IPS-NIHi11 (cell line): ENCODE results near the gene CD81.
"Not testable (repeated sequence)": the region's sequence is repeated elsewhere in the genome, so short reads cannot be mapped to it uniquely, and the experiment has no call there.

Source experiments
- DNase-seq: peaks from one replicate; pipeline ENCODE4 v3.0.0; 2012; ENCODE audit warnings: mixed read lengths, low spot score

The CD81 gene

DNA sequence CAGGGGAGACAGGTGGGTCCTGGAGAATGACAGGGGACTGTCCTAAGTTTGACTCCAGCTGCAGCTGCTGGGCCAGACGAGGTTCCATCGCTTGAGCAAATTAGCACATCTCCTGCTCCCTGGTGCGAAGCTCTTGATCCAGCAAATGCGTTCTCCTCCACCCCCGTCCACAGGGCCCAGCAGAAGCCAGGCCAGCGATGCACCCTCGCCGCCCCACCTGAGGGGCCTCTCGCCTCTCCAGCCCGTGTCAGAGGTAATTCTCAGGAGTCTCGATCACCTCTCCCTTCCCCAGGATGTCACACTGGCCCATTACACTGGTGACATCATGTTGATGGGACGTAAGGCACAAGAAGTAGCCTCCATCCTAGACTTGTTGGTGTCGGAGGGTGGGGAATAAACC, 19.5 kb upstream of the CD81 start:
- not testable (repeated sequence) for DNase-seq

DNA sequence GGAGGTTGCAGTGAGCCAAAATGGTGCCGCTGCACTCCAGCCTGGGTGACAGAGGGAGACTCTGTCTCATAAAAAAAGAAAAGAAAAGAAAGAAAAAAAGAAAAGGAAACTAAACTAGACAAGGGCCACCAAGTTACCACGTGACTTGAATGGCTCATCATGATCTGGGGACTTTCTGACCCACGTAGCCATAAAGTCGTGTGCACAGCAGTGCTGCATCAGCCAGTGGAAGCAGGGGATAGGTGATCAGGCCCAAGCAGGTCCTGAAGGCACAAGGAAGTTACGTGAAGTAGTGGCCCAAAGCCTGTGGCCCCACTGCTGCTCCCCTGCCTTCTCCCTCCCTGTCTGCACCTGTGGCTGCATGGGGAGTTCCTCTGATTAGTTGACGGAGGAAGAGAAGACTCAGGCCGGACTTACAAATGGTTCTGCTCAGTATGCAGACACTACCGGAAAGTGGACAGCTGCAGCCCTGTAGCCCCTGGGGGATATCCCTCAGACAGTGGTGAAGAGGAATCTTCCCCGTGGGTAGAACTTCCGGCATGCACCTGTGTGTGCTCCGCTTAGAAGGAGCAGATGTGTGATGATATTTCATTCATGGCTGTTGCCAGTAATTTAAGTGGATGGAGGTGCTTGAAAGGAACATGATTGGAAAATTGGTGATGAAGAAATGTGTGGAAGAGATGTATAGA, 18.2 kb upstream of the CD81 start:
- no peak for DNase-seq

DNA sequence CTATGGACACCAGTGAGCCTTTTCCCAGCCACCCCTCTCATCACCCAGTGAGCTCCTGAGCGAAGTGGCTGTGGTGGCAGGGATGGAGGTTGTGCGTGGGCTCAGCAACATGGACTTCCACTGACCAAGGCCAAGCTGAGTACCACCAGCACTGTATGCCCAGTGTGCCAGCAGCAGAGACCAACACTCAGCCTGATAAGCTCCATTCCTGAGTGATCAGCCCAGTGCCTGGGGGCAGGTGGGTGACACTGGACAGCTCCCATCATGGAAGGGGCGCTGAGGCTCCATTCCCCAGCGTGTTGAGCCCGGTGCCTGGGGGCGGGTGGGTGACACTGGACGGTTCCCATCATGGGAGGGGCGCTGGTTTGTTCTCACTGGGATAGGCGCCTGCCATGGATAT, 17.6 kb upstream of the CD81 start:
- DNase-seq: no peak

DNA sequence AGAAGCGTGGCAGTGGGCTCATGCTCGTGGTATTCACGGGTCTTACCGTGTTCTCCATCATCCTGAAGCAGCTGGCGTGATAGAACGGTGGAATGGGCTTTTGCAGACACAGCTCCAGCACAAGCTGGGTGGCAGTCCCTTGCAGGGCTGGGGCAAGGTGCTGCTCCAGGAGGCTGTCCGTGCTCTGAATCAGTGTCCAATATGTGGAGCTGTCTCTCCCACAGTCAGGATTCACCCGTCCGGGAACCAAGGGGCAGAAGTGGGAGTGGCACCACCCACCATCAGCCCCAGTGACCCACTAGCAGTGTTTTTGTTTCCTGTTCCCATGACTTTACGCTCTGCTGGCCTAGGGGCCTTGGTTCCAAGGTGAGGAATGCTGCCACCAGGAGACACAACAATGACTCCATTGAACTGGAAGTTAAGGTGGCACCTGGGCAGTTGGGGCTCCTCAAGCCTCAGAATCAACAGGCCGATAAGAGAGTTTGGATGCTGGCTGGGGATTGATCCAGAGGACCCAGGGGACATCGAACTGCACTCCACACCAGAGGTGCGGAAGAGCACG, 16.9 kb upstream of the CD81 start:
- DNase-seq: no peak

DNA sequence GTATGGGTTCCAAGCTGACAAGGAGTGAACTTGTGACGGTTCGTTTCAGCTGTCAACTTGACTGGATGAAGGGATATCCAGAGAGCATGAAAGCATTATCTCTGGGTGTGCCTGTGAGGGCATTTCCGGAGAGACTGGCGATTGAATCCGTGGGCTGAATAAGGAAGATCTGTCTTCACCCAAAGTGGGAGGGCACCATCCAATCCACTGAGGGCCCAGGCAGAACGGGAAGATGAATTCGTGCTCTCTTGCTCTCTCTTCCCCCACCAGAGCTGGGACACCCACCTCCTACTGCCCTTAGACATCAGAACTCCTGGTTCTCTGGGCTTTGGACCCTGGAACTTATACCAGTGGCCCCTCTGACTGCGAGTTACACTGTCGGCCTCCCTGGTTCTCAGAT, 15.5 kb upstream of the CD81 start:
- DNase-seq: no peak

DNA sequence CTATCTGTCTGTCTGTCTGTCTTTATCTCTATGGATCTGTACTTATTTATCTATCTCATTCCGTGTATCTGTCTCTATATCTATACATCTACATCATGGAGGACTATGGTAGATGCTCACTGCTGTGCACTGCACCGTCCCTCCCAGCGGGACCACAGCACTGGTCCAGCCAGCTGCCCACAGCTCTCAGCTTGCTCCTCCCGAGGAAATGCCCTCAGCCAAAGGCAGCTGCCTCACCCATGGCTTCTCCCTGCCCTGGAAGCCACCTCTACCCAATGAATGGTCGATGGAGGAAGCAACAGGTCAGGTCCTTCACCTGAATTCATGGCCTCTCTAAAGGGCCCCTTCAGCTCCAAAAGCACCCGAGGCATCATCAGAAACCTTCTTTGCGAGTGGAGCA, 14.7 kb upstream of the CD81 start:
- DNase-seq: no peak

DNA sequence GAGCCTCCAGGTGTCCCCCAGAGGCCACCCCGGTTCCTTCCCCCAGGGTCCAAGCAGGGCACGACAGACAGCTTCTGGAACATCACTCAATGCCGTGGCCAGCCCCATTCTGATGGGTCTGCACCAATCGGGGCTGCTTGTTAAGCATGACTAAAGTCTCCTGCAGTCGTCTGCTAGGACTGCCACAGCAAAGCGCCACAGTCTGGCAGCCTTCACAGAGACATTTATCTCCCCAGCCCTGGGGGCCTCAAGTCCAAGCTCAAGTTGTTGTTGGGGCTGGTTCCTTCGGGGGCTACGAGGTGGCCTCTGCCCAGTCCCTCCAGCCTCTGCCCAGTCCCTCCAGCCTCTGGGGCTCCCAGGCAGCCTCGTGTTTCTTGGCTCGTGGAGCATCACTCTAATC, 14.0 kb upstream of the CD81 start:
- no peak for DNase-seq

DNA sequence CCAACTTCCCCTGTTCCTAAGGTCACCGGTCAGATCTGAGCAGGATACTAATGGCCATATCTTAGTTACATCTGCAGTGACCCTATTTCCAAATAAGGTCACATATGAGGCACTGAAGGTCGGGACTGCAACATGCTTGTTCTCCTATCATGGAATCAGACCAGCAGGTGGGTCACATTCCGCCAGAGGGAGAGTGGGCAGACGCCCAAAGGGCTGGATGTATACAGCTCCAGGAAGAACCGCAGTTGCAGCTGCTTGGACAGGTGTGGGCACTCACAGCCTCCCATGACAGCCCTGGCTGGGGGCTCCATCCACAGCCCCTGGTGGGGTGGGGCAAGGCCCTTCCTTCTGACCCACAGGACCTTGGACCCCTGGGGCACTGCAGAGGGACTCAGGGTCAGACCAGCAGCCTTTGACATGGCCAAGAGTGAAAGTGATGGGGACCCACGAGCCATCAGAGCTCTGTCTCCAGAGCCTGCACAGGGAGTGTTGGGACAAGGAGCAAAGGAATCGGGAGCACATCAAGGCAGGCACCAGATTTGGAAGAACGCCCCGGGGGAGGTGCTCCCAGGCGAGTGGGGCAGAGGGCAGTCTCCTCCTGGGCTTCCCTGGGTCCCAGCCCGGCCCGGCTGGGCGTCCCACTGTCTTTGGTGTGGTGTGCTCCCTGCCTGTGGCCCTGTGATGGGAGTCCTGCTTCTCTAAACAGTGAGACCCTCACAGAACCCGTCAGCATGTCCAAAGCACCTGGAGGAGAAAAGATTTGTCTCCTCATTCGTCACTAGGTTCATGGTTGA, 13.3 kb upstream of the CD81 start:
- DNase-seq: no peak

DNA sequence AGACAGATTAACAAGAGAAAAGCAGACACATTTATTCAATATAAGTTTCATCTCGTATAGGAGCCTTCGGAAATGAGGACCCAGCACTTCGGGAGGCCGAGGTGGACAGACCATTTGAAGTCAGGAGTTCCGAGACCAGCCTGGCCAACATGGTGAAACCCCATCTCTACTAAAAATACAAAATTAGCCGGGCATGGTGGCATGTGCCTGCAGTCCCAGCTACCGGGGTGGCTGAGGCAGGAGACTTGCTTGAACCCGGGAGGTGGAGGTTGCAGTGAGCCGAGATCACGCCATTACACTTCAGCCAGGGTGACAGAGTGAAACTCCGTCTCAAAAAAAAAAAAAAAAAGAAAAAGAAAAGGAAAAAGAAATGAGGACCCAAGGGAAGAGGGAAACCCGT, 12.7 kb upstream of the CD81 start:
- DNase-seq: not testable (repeated sequence)

DNA sequence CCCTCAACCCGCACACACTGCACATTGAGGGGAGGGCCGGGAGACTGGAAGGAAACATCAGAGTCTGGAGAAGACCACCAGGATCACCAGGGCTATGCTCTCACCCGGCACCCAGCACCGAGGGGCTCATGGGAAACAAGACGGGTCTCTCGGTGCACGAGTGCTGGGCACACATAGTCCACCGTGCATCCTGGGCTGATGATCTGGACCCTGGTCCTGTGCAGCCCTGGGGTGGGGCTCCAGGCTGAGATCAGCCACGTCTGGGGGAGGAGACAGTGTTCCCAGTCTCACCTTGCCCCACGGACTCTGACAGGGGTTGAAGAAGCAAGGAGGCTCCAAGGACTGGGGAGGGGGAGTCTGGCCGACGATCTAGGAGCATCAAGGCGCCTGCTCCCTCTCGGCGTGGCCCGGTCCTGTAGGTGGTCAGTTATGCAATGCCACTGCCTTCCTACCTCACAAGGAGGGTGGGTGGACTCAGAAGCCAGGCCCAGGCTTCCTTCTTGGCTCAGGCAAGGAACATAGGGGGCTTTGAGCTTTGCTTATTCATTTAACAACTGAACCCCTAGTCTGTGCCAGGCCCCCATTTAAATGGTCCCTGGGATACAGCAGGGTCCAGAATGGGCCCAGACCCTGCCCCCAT, 11.4 kb upstream of the CD81 start:
- DNase-seq: no peak

DNA sequence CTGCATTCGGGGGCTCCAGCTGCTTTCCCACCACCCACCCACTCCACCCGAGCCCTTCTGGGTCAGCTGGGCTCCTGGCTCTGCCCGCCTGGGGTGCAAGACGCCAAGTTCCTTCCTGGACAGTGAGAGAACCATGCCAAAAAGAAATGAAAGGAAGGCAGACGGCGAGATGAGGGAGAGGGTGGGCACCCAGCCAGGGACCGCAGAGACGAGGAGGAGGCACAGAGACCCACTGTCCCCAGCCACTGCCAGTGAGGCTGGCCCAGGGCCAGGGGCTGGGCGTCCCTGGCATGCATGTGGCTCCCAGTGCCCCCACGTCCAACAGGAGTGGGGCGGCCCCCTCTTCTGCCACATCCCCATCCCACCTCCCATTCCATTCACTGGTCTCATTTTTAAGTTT, 10.8 kb upstream of the CD81 start:
- DNase-seq: no peak

DNA sequence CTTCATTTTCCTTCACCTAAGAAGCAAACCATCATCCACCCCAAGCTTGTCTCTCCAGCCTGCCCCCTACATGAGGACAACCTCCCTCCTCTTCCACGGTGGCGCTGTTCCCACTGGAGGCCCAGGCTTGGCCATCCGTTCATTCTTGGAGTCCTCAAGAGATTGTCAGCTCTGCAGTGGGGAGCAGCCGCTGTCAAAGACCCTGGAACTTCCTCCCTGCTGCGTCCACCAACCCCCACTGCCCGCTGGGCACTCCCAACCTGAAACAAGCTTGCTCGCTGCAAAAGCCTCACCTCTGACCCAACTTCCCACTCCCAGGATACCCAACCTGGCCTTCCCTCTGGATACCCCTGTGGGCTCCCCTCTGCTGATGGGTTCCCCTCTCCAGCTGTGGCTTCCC, 10.4 kb upstream of the CD81 start:
- DNase-seq: no peak

DNA sequence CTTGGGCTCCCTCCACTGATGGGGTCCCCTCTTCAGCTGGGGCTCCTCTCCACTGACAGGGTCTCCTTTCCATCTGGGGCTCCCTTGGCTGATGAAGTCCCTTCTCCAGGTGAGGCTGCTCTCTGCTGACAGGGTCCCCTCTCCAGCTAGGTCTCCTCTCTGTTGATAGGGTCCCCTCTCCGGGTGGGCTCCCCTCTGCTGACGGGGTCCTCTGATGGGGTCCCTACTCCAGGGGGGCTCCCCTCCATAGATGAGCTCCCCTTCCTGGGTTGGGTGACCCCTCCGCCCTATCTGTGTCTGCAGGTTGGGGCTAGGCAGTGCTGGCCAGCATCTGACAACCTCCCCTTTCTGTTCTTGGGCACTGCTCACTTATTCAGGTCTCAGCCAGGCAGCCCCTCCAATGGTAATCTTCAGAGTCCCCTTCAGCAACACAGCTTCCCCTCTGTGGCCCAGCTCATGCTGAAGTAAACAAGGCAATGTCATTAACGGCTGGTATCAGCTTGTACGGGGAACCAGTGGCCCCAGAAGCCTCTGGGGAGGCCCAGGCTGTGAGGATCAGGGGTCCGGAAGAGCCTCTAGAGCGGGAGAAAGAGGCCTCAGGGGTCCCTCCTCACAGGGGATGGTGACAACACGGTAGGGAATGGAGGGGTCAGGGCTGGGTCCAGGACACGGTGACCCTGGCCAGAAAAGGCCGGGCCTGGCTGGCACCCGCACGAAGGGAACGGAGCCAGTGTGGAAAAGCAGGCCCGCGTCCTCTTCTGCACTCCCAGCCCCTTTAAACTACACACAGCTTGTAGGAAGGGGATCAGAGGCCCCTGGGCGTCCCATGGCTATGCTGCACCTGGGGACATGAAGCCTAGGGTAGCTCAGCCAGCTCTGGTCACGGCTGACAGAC, 9.6 kb upstream of the CD81 start:
- DNase-seq: no peak

DNA sequence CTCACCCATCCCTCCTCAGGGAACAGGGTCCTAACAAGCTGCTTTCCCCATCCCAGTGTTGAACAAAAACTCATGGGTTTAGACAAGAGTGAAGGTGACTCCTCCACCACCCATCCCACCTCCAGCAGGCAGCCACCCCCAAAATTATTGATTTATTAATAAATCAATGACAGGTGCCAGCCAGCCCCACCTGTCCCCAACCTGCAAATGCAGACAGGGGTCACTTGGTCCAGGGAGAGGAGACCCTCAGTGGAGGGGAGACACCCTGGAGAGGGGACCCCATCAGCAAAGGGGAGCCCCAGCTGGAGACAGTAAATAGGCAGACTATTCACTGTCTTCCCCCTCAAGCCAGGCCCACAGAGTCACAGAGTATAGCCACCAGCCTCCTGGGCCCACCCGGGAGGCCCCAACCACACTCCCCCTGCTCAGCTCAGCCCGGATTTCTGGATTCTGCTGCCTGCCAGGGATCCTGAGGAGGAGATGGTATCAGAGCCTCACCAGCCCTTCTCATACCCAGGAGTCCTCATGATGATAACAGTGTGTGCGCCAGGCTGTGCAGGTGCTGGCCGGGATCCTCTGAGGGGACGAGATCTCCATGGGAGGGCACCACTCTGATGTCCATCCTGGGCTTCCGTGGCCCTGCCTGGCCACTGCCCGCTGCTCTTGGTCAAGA, 8.8 kb upstream of the CD81 start:
- DNase-seq: no peak

DNA sequence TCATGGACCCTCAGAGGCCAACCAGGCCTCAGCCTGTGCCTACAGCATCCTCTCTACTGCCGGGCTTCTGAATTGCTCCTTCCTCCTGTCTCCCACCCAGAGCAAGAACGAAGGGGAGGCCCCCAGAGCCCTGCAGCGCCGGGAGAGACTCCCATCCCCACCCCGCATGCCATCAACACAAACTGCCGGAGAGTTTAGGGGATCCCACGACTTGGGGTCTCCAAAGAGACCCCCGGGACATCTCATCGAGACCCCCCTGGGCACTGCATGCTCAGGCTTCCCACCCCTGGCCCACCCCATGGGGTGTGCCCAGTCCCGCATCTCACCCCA, 8.3 kb upstream of the CD81 start:
- DNase-seq: no peak

DNA sequence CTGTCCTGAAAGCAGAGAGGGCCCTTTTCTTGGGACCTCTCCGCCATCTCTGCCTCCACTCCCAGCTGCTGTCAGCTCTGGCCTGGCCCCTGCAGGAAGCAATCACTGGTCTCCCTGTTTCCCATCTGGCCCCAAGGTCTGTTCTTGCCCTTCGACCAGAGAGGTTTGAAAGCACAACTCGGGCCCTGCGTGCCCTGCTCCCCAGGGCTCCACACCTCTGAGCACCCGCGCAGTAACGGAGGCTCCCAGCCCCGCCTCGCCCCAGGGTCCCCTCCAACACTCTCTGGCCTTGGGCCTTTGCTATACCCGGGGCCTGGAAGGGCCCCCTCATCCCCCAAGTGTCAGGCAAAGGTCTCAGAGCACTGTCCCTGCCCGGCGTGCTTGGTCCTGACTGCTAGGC, 7.8 kb upstream of the CD81 start:
- DNase-seq: no peak

DNA sequence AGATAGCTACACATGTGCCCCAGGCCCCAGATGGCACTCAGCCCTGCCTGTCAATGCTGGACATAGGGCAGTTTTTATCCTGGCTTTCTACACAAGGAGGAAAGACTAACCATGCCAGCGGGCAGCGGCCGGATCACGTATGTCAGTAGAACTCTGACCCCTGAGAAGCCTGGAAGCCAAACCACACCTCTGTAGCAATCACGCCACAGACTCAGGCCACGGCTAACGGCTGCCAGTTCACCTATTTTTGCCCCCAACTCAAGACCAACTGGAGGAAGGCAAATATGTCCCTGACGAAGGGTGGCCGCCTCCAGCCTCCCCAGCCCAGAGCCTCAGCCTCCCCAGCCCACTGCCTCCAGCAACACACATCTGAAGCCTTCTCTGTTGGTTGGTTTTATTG, 7.2 kb upstream of the CD81 start:
- DNase-seq: no peak

DNA sequence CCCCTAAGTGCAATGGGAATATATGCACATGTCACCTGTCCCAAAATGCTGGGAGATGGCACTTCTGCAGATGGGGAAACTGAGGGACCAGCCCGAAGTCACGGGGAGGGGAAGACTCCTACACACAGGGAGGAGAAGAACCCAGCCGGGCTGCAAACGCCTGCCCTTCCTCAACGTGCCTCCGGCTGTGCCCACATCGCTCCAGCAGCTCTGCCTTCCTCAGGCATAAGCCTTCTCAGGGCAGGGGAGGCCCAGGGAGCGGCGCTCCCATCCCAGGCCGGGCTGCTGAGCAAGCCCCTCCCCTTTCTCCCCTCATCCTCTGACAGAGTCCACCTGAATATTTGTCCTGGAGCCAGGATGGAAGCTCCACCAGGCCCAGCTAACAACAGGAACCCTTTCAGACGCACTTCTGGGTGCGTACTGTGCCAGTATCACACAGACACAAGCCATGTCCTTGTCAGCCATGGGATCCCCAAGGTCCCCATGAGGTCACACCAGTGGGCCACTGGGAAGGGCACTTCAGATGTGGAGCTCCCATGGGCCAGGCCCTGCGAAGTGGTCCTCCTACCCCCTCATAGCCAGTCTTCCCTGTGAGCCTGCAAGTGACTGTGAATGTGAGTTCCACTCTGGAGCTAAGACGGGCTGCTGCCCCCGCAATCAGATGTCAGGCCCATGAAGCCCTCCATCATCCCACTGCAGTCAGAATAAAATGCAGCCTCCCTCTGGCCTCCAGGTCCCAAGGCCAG, 2.5 kb upstream of the CD81 start:
- DNase-seq: no peak

DNA sequence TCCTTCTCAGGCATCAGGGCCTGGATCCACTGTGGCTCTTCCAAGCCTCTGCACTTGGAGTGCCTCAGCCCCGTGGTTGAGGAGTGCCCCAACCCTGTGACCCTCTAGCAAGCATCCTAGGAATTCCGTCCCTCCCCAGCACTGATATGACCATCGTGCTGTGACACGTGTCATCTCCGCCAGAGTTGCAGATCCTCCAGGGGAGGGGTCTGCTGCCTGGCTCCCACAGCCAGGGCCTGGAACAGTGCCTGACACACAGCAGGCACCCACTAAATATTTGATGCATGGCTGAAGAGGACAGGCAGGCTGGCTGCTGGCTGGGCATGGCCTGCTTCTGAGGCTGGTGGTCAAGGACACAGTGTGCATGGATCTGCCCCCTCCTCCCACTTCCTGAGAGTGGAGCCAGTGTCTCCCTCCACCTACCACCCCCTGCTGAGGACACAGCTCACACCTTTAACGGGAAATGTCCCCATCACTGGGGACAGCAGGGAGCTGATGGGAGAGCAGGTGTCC, 1.7 kb upstream of the CD81 start:
- no peak for DNase-seq

DNA sequence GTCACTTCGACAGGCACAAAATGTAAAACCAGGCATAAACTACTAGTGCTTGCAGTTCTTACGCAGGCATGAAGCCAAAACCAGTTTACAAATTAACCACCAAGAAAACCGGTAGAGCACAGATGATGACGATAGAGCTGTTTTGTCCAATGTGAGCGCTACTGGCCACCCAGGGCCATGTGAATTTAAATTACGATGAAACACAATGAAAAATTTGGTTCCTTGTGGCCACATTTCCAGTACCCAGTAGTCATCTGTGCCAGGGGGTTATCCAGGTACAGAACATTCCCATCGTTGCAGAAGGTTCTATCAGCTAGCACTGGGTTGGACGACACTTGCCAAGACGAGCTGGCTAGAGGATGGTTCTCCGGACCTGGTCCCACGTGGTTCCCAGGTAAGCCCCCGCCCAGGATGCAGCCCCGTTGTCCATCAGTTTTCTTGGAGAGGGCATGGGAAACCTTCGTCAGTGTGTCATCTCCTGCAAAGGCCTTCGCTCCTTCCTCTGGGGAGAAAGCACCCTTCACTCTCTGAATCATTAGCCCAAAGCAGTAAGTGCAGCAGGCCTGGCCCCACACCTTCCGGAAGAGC, 1.1 kb upstream of the CD81 start:
- no peak for DNase-seq
